CD4-positive, CD25-positive, alpha-beta regulatory T cell (primary cell): Measurements from ENCODE around the gene CDH13. TPM values are rescaled to one million over a fixed set of nuclear protein-coding genes. Genes with fewer than 3 reads are reported as not detected.

Experiments
- ATAC-seq, 2 donors: fragments of 150-1000 bp; cut with Tn5 transposase; one replicate each; pipeline ENCODE4 v1.10.0; 2021; ENCODE audit warnings: low read depth in 2 of 2, moderate number of reproducible peaks in 2 of 2, moderate library complexity in 1 of 2
- DNase-seq, 3 donors: peaks; one replicate each; pipeline versions ENCODE4 v3.0.0 to v3.0.0-alpha.2; 2012 to 2022; ENCODE audit warnings: mixed read lengths in 1 of 3
- H3K27ac ChIP-seq: one replicate; pipeline ENCODE4 v1.7.0; 2013; ENCODE audit warnings: mild to moderate bottlenecking, low read length; ENCODE audit not compliant: insufficient read depth, poor library complexity, severe bottlenecking
- H3K27me3 ChIP-seq: one replicate; pipeline ENCODE4 v1.7.0; 2013; ENCODE audit warnings: low read length; ENCODE audit not compliant: control insufficient read depth, insufficient read depth
- H3K36me3 ChIP-seq: one replicate; pipeline ENCODE4 v1.7.0; 2013; ENCODE audit warnings: mild to moderate bottlenecking, low read length, moderate library complexity; ENCODE audit not compliant: control insufficient read depth, insufficient read depth
- H3K4me1 ChIP-seq: 2 replicates; pipeline ENCODE4 v1.7.0; 2013; ENCODE audit warnings: mild to moderate bottlenecking, low read length; ENCODE audit not compliant: insufficient read depth, control insufficient read depth, poor library complexity, severe bottlenecking
- H3K4me3 ChIP-seq: one replicate; pipeline ENCODE4 v1.7.0; 2013; ENCODE audit warnings: low read depth, mild to moderate bottlenecking, low read length, moderate library complexity
- H3K9me3 ChIP-seq, 2 experiments: 1 replicate in 1 of 2; 2 replicates in 1 of 2; pipeline ENCODE4 v1.7.0; 2013; ENCODE audit warnings: low read length in 2 of 2, mild to moderate bottlenecking in 1 of 2, moderate library complexity in 1 of 2; ENCODE audit not compliant: control insufficient read depth in 2 of 2
- H3K27ac Mint-ChIP-seq, 3 donors: one replicate each; pipeline ENCODE4 v1.8.0; 2020 to 2022; ENCODE audit warnings: mild to moderate bottlenecking in 3 of 3, mixed read lengths in 3 of 3, moderate library complexity in 2 of 3
- H3K27me3 Mint-ChIP-seq: one replicate; pipeline ENCODE4 v1.8.0; 2022; ENCODE audit warnings: mild to moderate bottlenecking, mixed read lengths
- H3K36me3 Mint-ChIP-seq: one replicate; pipeline ENCODE4 v1.8.0; 2020; ENCODE audit warnings: mixed read lengths
- H3K4me1 Mint-ChIP-seq, 4 donors: one replicate each; pipeline ENCODE4 v1.8.0; 2020 to 2022; ENCODE audit warnings: mixed read lengths in 4 of 4, mild to moderate bottlenecking in 1 of 4
- H3K4me3 Mint-ChIP-seq, 4 donors: one replicate each; pipeline ENCODE4 v1.8.0; 2020 to 2022; ENCODE audit warnings: mild to moderate bottlenecking in 4 of 4, mixed read lengths in 4 of 4, moderate library complexity in 3 of 4
- H3K9me3 Mint-ChIP-seq, 7 donors: one replicate each; pipeline ENCODE4 v1.8.0; 2020 to 2022; ENCODE audit warnings: mixed read lengths in 7 of 7, mild to moderate bottlenecking in 3 of 7, moderate library complexity in 2 of 7
- polyA plus RNA-seq, 4 donors: library from polyadenylated mRNA; unstranded; fragments of 300-500 nt; fragmentation: Illumina TruSeq; gene quantifications; one replicate each; pipeline ENCODE4 v1.2.3, GENCODE V29; 2021
- total RNA-seq: library from RNA; stranded (reverse); gene quantifications from one replicate; pipeline ENCODE4 v1.2.3, GENCODE V29; 2022

Gene CDH13
- total and polyA plus RNA-seq, 5 donors from 2014 or later: not detected

DNA sequence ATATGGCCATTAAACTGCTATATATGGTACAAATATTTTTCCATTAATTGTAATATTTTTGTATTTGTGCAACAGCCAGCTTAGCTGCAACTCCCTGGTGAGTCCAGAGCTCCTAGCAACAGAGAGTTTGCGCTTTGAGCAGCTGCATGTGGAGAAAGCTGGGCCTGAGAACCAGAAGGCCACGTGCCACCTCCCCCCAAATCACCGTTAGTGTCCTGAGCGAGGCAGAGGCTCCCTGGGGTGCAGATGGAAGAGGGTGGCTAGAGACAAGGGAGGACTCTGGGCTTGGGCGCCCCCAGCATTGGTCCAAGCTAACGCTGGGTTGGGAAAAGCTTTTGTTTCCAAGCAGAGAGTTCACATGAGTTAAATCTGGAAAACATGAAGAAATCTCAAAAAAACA, 1222.7 kb downstream of the CDH13 start:
- H3K27me3 ChIP-seq: no peaks in the 10 kb centered on the region
- H3K36me3 Mint-ChIP-seq: no peaks in the 10 kb centered on the region

More for the DNA sequence above, 1222.7 kb downstream of the CDH13 start:
- no peaks in the 10 kb centered on the region for H3K9me3 ChIP-seq
- peaks cover 18% of the 10 kb centered on the region for H3K27me3 Mint-ChIP-seq
- no peaks in the 10 kb centered on the region for H3K4me1 Mint-ChIP-seq
- no peak overlapping the region for H3K4me3 ChIP-seq
- H3K4me1 ChIP-seq: no peaks in the 10 kb centered on the region
- no peak overlapping the region for H3K27ac Mint-ChIP-seq
- ATAC-seq (no peak), DNase-seq (no peak)
- no peak overlapping the region for H3K27ac ChIP-seq
- H3K9me3 Mint-ChIP-seq: no peaks in the 10 kb centered on the region
- H3K36me3 ChIP-seq: no peaks in the 10 kb centered on the region
- H3K4me3 Mint-ChIP-seq: no peak overlapping the region
